Activated CD8-positive, alpha-beta memory T cell treated with anti-CD3 and anti-CD28 coated beads, Interleukin-2, amount 50 U/mL, for 4 hours (primary cell): ENCODE results near the gene SCAND1.
"Not testable (repeated sequence)": the region's sequence is repeated elsewhere in the genome, so short reads cannot be mapped to it uniquely, and the experiment has no call there.

Experiments used
- DNase-seq: peaks from one replicate; pipeline ENCODE4 v3.0.0-alpha.2; 2020

The SCAND1 gene

GRCh38 chr20:35954200-35954906 lies at the start of gene SCAND1:
SCAND1 (minus strand) TSS chr20:35954502; CDS start chr20:35954284, 218 bp downstream.
- peak; percentile 96 for DNase-seq

- DNase-seq: no peak
These were observed 49.7 kb upstream of the SCAND1 start for GRCh38 chr20:36004045-36004444.

GRCh38 chr20:36002855-36003254 lies 48.6 kb upstream of the SCAND1 start:
- no peak for DNase-seq

- DNase-seq: not testable (repeated sequence)
These were observed 47.0 kb upstream of the SCAND1 start for GRCh38 chr20:36001331-36001730.

- DNase-seq: not testable (repeated sequence)
These were observed 42.2 kb upstream of the SCAND1 start for GRCh38 chr20:35996492-35996891.

GRCh38 chr20:35994994-35995453 lies 40.7 kb upstream of the SCAND1 start:
- peak; percentile 85 for DNase-seq

- DNase-seq: peak; percentile 36
These were observed 38.5 kb upstream of the SCAND1 start for GRCh38 chr20:35992713-35993335.

- DNase-seq: no peak
These were observed 37.0 kb upstream of the SCAND1 start for GRCh38 chr20:35991142-35991771.

- no peak for DNase-seq
These were observed 34.7 kb upstream of the SCAND1 start for GRCh38 chr20:35988910-35989463.

GRCh38 chr20:35985806-35986205 lies 31.5 kb upstream of the SCAND1 start:
- no peak for DNase-seq

GRCh38 chr20:35984382-35984781 lies 30.1 kb upstream of the SCAND1 start:
- no peak for DNase-seq

GRCh38 chr20:35981969-35982368 lies 27.7 kb upstream of the SCAND1 start:
- DNase-seq: no peak

- DNase-seq: no peak
These were observed 25.2 kb upstream of the SCAND1 start for GRCh38 chr20:35979544-35979943.

GRCh38 chr20:35978041-35978513 lies 23.8 kb upstream of the SCAND1 start:
- DNase-seq: no peak

GRCh38 chr20:35975576-35976373 lies 21.5 kb upstream of the SCAND1 start:
- DNase-seq: no peak

GRCh38 chr20:35974256-35974655 lies 20.0 kb upstream of the SCAND1 start:
- no peak for DNase-seq

- no peak for DNase-seq
These were observed 18.2 kb upstream of the SCAND1 start for GRCh38 chr20:35972462-35972861.

GRCh38 chr20:35971981-35972380 lies 17.7 kb upstream of the SCAND1 start:
- no peak for DNase-seq

- no peak for DNase-seq
These were observed 14.6 kb upstream of the SCAND1 start for GRCh38 chr20:35968930-35969329.

- no peak for DNase-seq
These were observed 13.8 kb upstream of the SCAND1 start, which contains the start of gene CNBD2 for GRCh38 chr20:35967979-35968640. CNBD2 (plus strand) TSS chr20:35968590; CDS start chr20:35968763, 173 bp downstream.

GRCh38 chr20:35963878-35964277 lies 9.6 kb upstream of the SCAND1 start:
- no peak for DNase-seq

GRCh38 chr20:35959291-35959690 lies 5.0 kb upstream of the SCAND1 start:
- not testable (repeated sequence) for DNase-seq
